Activated naive CD4-positive, alpha-beta T cell treated with anti-CD3 and anti-CD28 coated beads for 36 hours (primary cell): Measurements from ENCODE around the gene CXCL3. TPM values are rescaled to one million over a fixed set of nuclear protein-coding genes. Genes with fewer than 3 reads are reported as not detected.

Experiments
- CTCF ChIA-PET: fragments of 350-600 bp; sonication (Branson Sonifier 250); formaldehyde crosslinking; loops from one replicate; lab custom pipeline; 2021; ENCODE audit warnings: antibody characterized with exemption; lab: Charles Lee
- DNase-seq: peaks from one replicate; pipeline ENCODE4 v3.0.0-alpha.2; 2020
- H3K27ac Mint-ChIP-seq: one replicate; pipeline ENCODE4 v1.8.0; 2021; ENCODE audit warnings: mild to moderate bottlenecking, mixed read lengths
- H3K27me3 Mint-ChIP-seq: one replicate; pipeline ENCODE4 v1.8.0; 2021; ENCODE audit warnings: low read depth, mixed read lengths
- H3K36me3 Mint-ChIP-seq: one replicate; pipeline ENCODE4 v1.8.0; 2021; ENCODE audit warnings: low read depth, mixed read lengths
- H3K4me1 Mint-ChIP-seq: one replicate; pipeline ENCODE4 v1.8.0; 2021; ENCODE audit warnings: low read depth, mixed read lengths
- H3K4me3 Mint-ChIP-seq: one replicate; pipeline ENCODE4 v1.8.0; 2021; ENCODE audit warnings: mild to moderate bottlenecking, moderate library complexity, mixed read lengths
- H3K9me3 Mint-ChIP-seq: one replicate; pipeline ENCODE4 v1.8.0; 2021; ENCODE audit warnings: mixed read lengths
- intact Hi-C: fragments of 100-400 bp; cut with micrococcal nuclease; formaldehyde crosslinking; loops from one replicate; pipeline ENCODE4 v1.15.1; 2023
- total RNA-seq, 2 experiments: library from RNA; stranded (reverse); gene quantifications; one replicate each; pipeline ENCODE4 v1.2.3, GENCODE V29; 2021

Gene CXCL3
- total RNA-seq, 2 experiments from 2014 or later, result not detected

DNA sequence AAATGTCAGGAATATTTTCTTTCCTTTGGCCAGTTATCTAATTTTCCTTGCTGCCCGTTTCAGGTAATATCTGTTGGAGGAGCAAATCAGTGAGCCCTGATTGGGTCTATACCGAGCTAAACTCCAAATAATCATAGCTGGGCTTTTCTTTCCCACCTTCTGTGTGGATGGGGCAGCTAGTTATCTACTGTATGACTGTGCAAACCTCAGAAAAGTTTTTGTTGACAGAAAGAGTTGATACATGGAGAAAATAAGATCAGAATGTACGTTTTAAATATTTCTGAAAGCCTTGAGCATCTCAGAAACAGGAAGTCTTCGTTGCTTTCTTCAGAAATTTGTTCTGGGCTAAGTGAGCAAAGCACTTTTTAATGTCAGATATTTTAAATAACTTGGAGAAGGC is 33.8 kb downstream of the CXCL3 start:
- Mint-ChIP-seq H3K4me3 (no peak overlapping the region), H3K27ac (no peak overlapping the region), H3K27me3 (no peaks in the 10 kb centered on the region), H3K4me1 (no peaks in the 10 kb centered on the region), H3K36me3 (no peaks in the 10 kb centered on the region), H3K9me3 (no peaks in the 10 kb centered on the region)
- CTCF ChIA-PET, result interaction anchor here (0.7 kb wide), 1 partner anchor 33 kb away, joined by 3 read pairs; no protein-coding TSS in a partner anchor
- DNase-seq, result no peak
- intact Hi-C loops, result no loop called here

DNA sequence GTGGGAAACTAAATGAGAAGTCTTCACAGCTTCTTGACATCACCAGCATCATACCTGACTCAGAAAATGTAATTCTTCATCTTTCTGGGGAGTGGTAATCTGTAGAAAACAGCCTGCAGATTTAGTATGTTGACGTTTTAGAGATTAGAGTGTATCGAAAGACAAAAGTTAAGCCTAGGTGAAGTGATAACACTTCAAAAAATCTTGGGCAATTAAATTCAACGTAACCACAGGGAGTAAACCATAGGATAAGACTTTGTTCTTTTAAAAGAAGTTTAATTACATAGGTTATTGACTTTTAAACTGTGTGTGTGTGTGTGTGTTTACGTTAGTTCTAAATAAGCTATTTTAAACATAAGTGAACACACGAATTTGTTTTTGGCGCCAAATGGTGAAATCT is 38.2 kb downstream of the CXCL3 start:
- CTCF ChIA-PET, result no interaction called here
- no peak overlapping the region for H3K4me3 Mint-ChIP-seq
- no peak for DNase-seq
- H3K27ac Mint-ChIP-seq, result no peak overlapping the region
- intact Hi-C loops, result no loop called here
- peaks cover 16% of the 10 kb centered on the region for H3K27me3 Mint-ChIP-seq
- no peaks in the 10 kb centered on the region for H3K4me1 Mint-ChIP-seq
- H3K36me3 Mint-ChIP-seq, result no peaks in the 10 kb centered on the region
- H3K9me3 Mint-ChIP-seq, result no peaks in the 10 kb centered on the region

DNA sequence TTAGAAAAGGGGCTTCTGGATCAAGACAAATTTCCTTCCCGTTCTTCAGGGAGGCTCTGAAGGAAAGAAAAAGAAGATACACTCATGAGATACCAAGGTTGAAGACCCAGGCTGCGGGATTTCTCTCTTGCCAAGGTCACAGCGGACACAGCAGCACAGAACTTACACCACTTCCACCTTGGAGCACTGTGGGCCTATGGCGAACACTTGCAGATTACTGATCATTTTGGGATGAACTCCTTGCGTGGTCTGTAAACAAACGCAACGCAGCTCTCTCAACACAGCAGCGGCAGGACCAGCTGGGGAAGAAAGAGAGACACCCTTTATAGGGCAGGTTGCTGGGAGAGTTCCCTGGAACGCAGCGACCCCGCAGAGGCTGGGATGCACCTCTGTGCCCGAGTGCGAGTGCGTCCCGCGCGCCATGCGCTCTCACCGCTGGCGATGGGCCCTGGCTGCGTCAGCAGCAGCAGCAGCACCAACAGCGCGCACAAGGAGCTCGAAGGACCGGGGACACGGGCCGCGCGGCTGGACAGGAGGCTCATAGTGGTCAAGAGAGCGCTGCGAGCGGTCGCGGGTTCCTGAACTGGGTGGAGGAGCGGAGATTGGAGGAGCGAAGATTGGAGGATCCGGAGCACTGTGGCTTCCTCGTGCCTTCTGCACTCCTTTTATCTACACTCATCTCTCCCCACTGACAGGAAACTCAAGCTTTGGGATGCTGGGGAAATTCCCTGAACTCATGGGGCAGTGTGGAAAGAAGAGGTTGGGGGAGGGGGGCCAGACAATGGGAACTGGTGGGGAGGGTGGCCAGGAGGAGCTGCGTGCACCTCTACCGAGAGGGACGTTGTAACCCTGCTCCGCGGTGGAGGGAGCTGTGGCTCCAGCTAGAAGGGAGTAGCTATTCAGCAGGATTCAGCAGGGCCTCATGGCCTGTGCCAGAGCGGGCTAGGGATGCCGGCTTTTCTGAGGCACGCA is 40.2 kb downstream of the CXCL3 start, which contains the start of gene CXCL5:
TSS of gene CXCL5 (minus strand) at position 638 of the 972 bp plus-strand sequence. CDS start at position 542, 96 bp downstream.
- H3K4me3 Mint-ChIP-seq, result no peak within 1 kb of the TSS
- H3K4me1 Mint-ChIP-seq, result no peaks in the 10 kb centered on the region
- no peak within 1 kb of the TSS for H3K27ac Mint-ChIP-seq
- no peak for DNase-seq
- no peaks in the 10 kb centered on the region for H3K36me3 Mint-ChIP-seq
- peaks cover 19% of the 10 kb centered on the region for H3K27me3 Mint-ChIP-seq
- intact Hi-C loops, result no loop called here
- CTCF ChIA-PET, result no interaction called here
- no peaks in the 10 kb centered on the region for H3K9me3 Mint-ChIP-seq

- Mint-ChIP-seq H3K27ac (no peak overlapping the region), H3K36me3 (no peaks in the 10 kb centered on the region), H3K4me1 (no peaks in the 10 kb centered on the region), H3K9me3 (no peaks in the 10 kb centered on the region), H3K27me3 (peaks cover 3% of the 10 kb centered on the region), H3K4me3 (no peak overlapping the region)
- CTCF ChIA-PET, result interaction anchor here (1.1 kb wide), 1 partner anchor 43 kb away, joined by 3 read pairs; no protein-coding TSS in a partner anchor
- DNase-seq, result no peak
- intact Hi-C loops, result no loop called here
These were observed 46.4 kb downstream of the CXCL3 start for GRCh38 chr4:73992050-73992449.

DNA sequence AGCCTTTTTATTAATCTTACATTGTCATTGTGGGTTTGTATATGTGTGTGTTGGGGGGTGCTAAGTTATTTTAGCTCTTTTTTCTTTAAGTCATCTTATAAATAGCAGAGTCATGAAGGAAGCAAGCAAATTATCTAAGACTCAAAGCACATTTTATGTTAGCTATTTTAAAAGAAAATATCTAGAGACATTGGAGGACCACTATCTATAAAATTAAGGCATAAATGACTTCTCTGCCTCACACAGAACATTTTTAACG is 46.8 kb downstream of the CXCL3 start:
- no peaks in the 10 kb centered on the region for H3K4me1 Mint-ChIP-seq
- no peaks in the 10 kb centered on the region for H3K36me3 Mint-ChIP-seq
- CTCF ChIA-PET, result interaction anchor here (1.1 kb wide), 1 partner anchor 43 kb away, joined by 3 read pairs; no protein-coding TSS in a partner anchor

GRCh38 chr4:73990988-73991741 is 47.3 kb downstream of the CXCL3 start:
- no peak overlapping the region for H3K27ac Mint-ChIP-seq
- no peak for DNase-seq
- H3K4me1 Mint-ChIP-seq, result no peaks in the 10 kb centered on the region
- intact Hi-C loops, result no loop called here
- H3K9me3 Mint-ChIP-seq, result no peaks in the 10 kb centered on the region
- H3K36me3 Mint-ChIP-seq, result no peaks in the 10 kb centered on the region
- H3K4me3 Mint-ChIP-seq, result no peak overlapping the region
- CTCF ChIA-PET, result interaction anchor here (1.1 kb wide), 1 partner anchor 42 kb away, joined by 3 read pairs; no protein-coding TSS in a partner anchor
- peaks cover 3% of the 10 kb centered on the region for H3K27me3 Mint-ChIP-seq

More for the DNA sequence above, 46.8 kb downstream of the CXCL3 start:
- intact Hi-C loops, result no loop called here
- peaks cover 3% of the 10 kb centered on the region for H3K27me3 Mint-ChIP-seq
- no peak overlapping the region for H3K27ac Mint-ChIP-seq
- DNase-seq, result no peak
- H3K9me3 Mint-ChIP-seq, result no peaks in the 10 kb centered on the region
- H3K4me3 Mint-ChIP-seq, result no peak overlapping the region

GRCh38 chr4:73989928-73990327 is 48.6 kb downstream of the CXCL3 start:
- DNase-seq, result no peak
- Mint-ChIP-seq H3K36me3 (no peaks in the 10 kb centered on the region), H3K4me3 (no peak overlapping the region), H3K9me3 (no peaks in the 10 kb centered on the region), H3K27me3 (peaks cover 3% of the 10 kb centered on the region), H3K27ac (no peak overlapping the region), H3K4me1 (no peaks in the 10 kb centered on the region)
- intact Hi-C loops, result no loop called here
- CTCF ChIA-PET, result no interaction called here

DNA sequence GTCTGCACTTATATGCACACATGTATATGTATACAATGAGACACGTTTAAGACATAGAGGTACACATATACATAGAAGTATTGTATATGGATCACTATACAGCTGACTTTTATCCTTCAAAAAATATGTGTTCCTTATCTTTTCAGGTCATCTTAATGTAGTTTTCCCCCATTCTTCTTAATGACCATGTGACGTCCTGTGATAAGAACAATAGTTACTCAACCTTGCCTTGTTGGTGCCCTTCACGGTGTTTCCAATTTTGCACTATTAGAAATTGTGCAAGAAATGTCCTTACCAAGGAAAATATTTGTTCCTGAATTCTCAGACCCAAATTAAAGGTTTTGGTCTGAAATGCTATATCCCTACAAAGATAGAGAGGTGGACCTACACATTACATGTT is 49.5 kb downstream of the CXCL3 start:
- DNase-seq, result no peak
- H3K4me3 Mint-ChIP-seq, result no peak overlapping the region
- no peaks in the 10 kb centered on the region for H3K9me3 Mint-ChIP-seq
- intact Hi-C loops, result no loop called here
- no peaks in the 10 kb centered on the region for H3K36me3 Mint-ChIP-seq
- H3K4me1 Mint-ChIP-seq, result no peaks in the 10 kb centered on the region
- no peaks in the 10 kb centered on the region for H3K27me3 Mint-ChIP-seq
- CTCF ChIA-PET, result no interaction called here
- no peak overlapping the region for H3K27ac Mint-ChIP-seq

- H3K27me3 Mint-ChIP-seq, result peaks cover 3% of the 10 kb centered on the region
- no peaks in the 10 kb centered on the region for H3K4me1 Mint-ChIP-seq
- no peaks in the 10 kb centered on the region for H3K9me3 Mint-ChIP-seq
- H3K4me3 Mint-ChIP-seq, result no peak within 1 kb of the TSS
- intact Hi-C loops, result no loop called here
- no peak for DNase-seq
- H3K27ac Mint-ChIP-seq, result no peak within 1 kb of the TSS
- CTCF ChIA-PET, result no interaction called here
- no peaks in the 10 kb centered on the region for H3K36me3 Mint-ChIP-seq
These were observed 50.4 kb downstream of the CXCL3 start, which contains the start of gene PPBP for GRCh38 chr4:73988061-73988460. TSS of gene PPBP (minus strand) at chr4:73988190. CDS start at chr4:73988103, 87 bp downstream.

Other genes with a start within 250 kb of the CXCL3 start
- not detected for gene CXCL6, start 202.0 kb downstream of the CXCL3 start, total RNA-seq
- not detected for gene PF4V1, start 185.4 kb downstream of the CXCL3 start, total RNA-seq
- not detected for gene CXCL1, start 169.3 kb downstream of the CXCL3 start, total RNA-seq
- gene PF4, start 56.7 kb downstream of the CXCL3 start, total RNA-seq, result not detected
- gene PPBP, start 50.5 kb downstream of the CXCL3 start, total RNA-seq, result not detected
- gene CXCL5, start 40.0 kb downstream of the CXCL3 start, total RNA-seq, result not detected
- gene CXCL2, start 60.5 kb upstream of the CXCL3 start, total RNA-seq, result not detected
- gene MTHFD2L, start 119.4 kb upstream of the CXCL3 start, total RNA-seq, result 1 to 10 TPM; 4.8 to 5.3 TPM